Erythroblast (primary cell): ENCODE data around the gene UCK1.

ENCODE experiments used
- GATA1 ChIP-seq: IDR thresholded peaks from 2 replicates; pipeline ENCODE4 v1.6.1; 2011; ENCODE audit warnings: low read depth, mild to moderate bottlenecking, control low read depth, low read length, moderate library complexity
- POLR2A ChIP-seq: IDR thresholded peaks from 2 replicates; pipeline ENCODE4 v1.6.1; 2011; ENCODE audit warnings: mild to moderate bottlenecking, low read length

GRCh38 chr9:131566158-131566557 lies 35.1 kb upstream of the UCK1 start:
- TF ChIP-seq POLR2A, result no peak
- no peak for TF ChIP-seq GATA1
